HL-60 (cell line): Measurements from ENCODE around the gene GRM4.

Experiments
- POLR2AphosphoS5 ChIP-seq: IDR thresholded peaks from 2 replicates; pipeline ENCODE4 v1.6.1; 2012; ENCODE audit warnings: low read depth
- TF ChIP-seq, protein P1 (sequence below): IDR thresholded peaks from one replicate; pipeline ENCODE4 v1.5.1; 2011; ENCODE audit warnings: low read length, control low read depth, inconsistent platforms; ENCODE audit not compliant: insufficient read depth
- TF ChIP-seq, protein P2 (sequence below): IDR thresholded peaks from 2 replicates; pipeline ENCODE4 v1.6.1; 2012; ENCODE audit warnings: low read depth; ENCODE audit not compliant: insufficient replicate concordance

DNA sequence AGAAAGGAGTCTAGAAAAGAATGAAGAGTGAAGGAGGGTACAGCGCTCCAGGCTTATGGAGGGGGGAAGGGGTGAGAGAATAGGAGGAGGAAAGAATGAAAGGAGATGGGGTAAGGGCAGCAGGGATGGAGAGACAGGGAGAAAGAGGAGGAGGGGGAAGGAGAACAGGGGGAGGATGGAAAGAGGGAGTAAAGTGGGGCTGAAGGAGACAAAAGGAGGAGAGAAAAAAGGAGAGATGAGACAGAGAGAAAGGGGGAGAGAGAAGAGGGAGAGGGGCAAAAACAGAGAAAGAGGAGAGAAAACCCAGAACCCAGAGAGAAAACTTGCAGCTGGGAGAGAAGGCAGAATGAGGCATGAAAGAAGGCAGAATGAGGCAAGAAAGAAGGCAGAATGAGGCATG, 110.7 kb downstream of the GRM4 start:
- TF ChIP-seq POLR2AphosphoS5, result no peak
- TF ChIP-seq, protein P1, sequence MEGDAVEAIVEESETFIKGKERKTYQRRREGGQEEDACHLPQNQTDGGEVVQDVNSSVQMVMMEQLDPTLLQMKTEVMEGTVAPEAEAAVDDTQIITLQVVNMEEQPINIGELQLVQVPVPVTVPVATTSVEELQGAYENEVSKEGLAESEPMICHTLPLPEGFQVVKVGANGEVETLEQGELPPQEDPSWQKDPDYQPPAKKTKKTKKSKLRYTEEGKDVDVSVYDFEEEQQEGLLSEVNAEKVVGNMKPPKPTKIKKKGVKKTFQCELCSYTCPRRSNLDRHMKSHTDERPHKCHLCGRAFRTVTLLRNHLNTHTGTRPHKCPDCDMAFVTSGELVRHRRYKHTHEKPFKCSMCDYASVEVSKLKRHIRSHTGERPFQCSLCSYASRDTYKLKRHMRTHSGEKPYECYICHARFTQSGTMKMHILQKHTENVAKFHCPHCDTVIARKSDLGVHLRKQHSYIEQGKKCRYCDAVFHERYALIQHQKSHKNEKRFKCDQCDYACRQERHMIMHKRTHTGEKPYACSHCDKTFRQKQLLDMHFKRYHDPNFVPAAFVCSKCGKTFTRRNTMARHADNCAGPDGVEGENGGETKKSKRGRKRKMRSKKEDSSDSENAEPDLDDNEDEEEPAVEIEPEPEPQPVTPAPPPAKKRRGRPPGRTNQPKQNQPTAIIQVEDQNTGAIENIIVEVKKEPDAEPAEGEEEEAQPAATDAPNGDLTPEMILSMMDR, result no peak
- TF ChIP-seq, protein P2, sequence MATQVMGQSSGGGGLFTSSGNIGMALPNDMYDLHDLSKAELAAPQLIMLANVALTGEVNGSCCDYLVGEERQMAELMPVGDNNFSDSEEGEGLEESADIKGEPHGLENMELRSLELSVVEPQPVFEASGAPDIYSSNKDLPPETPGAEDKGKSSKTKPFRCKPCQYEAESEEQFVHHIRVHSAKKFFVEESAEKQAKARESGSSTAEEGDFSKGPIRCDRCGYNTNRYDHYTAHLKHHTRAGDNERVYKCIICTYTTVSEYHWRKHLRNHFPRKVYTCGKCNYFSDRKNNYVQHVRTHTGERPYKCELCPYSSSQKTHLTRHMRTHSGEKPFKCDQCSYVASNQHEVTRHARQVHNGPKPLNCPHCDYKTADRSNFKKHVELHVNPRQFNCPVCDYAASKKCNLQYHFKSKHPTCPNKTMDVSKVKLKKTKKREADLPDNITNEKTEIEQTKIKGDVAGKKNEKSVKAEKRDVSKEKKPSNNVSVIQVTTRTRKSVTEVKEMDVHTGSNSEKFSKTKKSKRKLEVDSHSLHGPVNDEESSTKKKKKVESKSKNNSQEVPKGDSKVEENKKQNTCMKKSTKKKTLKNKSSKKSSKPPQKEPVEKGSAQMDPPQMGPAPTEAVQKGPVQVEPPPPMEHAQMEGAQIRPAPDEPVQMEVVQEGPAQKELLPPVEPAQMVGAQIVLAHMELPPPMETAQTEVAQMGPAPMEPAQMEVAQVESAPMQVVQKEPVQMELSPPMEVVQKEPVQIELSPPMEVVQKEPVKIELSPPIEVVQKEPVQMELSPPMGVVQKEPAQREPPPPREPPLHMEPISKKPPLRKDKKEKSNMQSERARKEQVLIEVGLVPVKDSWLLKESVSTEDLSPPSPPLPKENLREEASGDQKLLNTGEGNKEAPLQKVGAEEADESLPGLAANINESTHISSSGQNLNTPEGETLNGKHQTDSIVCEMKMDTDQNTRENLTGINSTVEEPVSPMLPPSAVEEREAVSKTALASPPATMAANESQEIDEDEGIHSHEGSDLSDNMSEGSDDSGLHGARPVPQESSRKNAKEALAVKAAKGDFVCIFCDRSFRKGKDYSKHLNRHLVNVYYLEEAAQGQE, result no peak
